Testis (tissue), 2 donors: Measurements from ENCODE around the gene GORASP1.

ENCODE experiments used
- CTCF ChIP-seq, 3 experiments: fragments of 450-650 bp in 2 of 3; fragments of 200-600 bp in 1 of 3; sonication (generic) in 1 of 3; IDR thresholded peaks; one replicate each; pipeline ENCODE4 v1.5.1; 2016 to 2019; ENCODE audit warnings: antibody characterized with exemption in 3 of 3, mild to moderate bottlenecking in 2 of 3, moderate library complexity in 1 of 3
- POLR2A ChIP-seq: fragments of 450-650 bp; IDR thresholded peaks from one replicate; pipeline ENCODE4 v1.6.1; 2017; ENCODE audit warnings: antibody characterized with exemption, mild to moderate bottlenecking, moderate library complexity

GRCh38 chr3:39140341-39140971, 33.0 kb upstream of the GORASP1 start:
- TF ChIP-seq CTCF (IDR thresholded peaks at IDR 0.05): no peak
- no peak for TF ChIP-seq POLR2A
